IPS-NIHi7 (cell line): Measurements from ENCODE around the gene AGBL2.
"Not testable (repeated sequence)": the region's sequence is repeated elsewhere in the genome, so short reads cannot be mapped to it uniquely, and the experiment has no call there.

ENCODE experiments used
- DNase-seq: peaks from one replicate; pipeline ENCODE4 v3.0.0; 2012; ENCODE audit warnings: mixed read lengths; ENCODE audit errors: extremely low spot score

The AGBL2 gene

GRCh38 chr11:47636331-47636730, 78.8 kb downstream of the AGBL2 start:
- DNase-seq = not testable (repeated sequence)

- DNase-seq = no peak
Measured at GRCh38 chr11:47631473-47631872, 83.7 kb downstream of the AGBL2 start.

- DNase-seq = no peak
Measured at GRCh38 chr11:47628026-47628425, 87.1 kb downstream of the AGBL2 start.

- no peak for DNase-seq
Measured at GRCh38 chr11:47626234-47626633, 88.9 kb downstream of the AGBL2 start.

- DNase-seq = no peak
Measured at GRCh38 chr11:47620836-47621378, 94.3 kb downstream of the AGBL2 start.

GRCh38 chr11:47617417-47617809, 97.8 kb downstream of the AGBL2 start:
- no peak for DNase-seq

GRCh38 chr11:47616726-47617416, 98.3 kb downstream of the AGBL2 start:
- DNase-seq = peak; percentile 73

GRCh38 chr11:47615249-47615648, 99.9 kb downstream of the AGBL2 start:
- DNase-seq = no peak

- no peak for DNase-seq
Measured at GRCh38 chr11:47611348-47611794, 103.8 kb downstream of the AGBL2 start.

GRCh38 chr11:47609675-47610074, 105.5 kb downstream of the AGBL2 start:
- no peak for DNase-seq
